HepG2 (cell line): ENCODE measurements around the gene GART. TPM values are rescaled to one million over a fixed set of nuclear protein-coding genes. Genes with fewer than 3 reads are reported as not detected.

Source experiments
- BHLHE40 ChIP-seq: IDR thresholded peaks from 2 replicates; pipeline ENCODE4 v1.6.1; 2011; ENCODE audit warnings: low read length, improper control_type of control experiment
- DZIP1 ChIP-seq: sonication (generic); formaldehyde crosslinking; IDR thresholded peaks from 2 replicates; pipeline ENCODE4 v1.5.0; 2020; ENCODE audit warnings: mild to moderate bottlenecking, missing genetic modification reagents
- EEA1 ChIP-seq: sonication (generic); formaldehyde crosslinking; IDR thresholded peaks from 2 replicates; pipeline ENCODE4 v1.5.1; 2020; ENCODE audit warnings: mild to moderate bottlenecking, missing genetic modification reagents, borderline replicate concordance
- FOXK1 ChIP-seq: sonication (generic); formaldehyde crosslinking; IDR thresholded peaks from 2 replicates; pipeline ENCODE4 v1.4.0; 2020; ENCODE audit warnings: low read depth, missing genetic modification reagents, borderline replicate concordance
- JDP2 ChIP-seq: sonication (generic); formaldehyde crosslinking; IDR thresholded peaks from 2 replicates; pipeline ENCODE4 v1.8.1; 2022; ENCODE audit warnings: missing genetic modification reagents, borderline replicate concordance
- NONO ChIP-seq, 2 experiments: fragments of 450-650 bp in 1 of 2; sonication (generic) in 1 of 2; formaldehyde crosslinking in 1 of 2; IDR thresholded peaks in 1 of 2; conservative IDR thresholded peaks in 1 of 2; 2 replicates each; pipeline versions ENCODE4 v1.6.1 to v1.8.0; 2017 to 2022; ENCODE audit warnings: mild to moderate bottlenecking in 1 of 2, missing genetic modification reagents in 1 of 2, moderate library complexity in 1 of 2
- PHF20 ChIP-seq: sonication (generic); formaldehyde crosslinking; IDR thresholded peaks from 2 replicates; pipeline ENCODE4 v1.5.0; 2020; ENCODE audit warnings: mild to moderate bottlenecking, missing genetic modification reagents
- SAP130 ChIP-seq: IDR thresholded peaks from 2 replicates; pipeline ENCODE4 v1.6.1; 2016; ENCODE audit warnings: low read depth
- TCF12 ChIP-seq, 2 experiments: fragments of 450-650 bp in 1 of 2; sonication (generic) in 1 of 2; formaldehyde crosslinking in 1 of 2; IDR thresholded peaks; 2 replicates each; pipeline versions ENCODE4 v1.6.1 to v1.8.0; 2017 to 2022; ENCODE audit warnings: antibody characterized with exemption in 1 of 2, mild to moderate bottlenecking in 1 of 2, missing genetic modification reagents in 1 of 2, moderate library complexity in 1 of 2
- TMF1 ChIP-seq: sonication (generic); formaldehyde crosslinking; IDR thresholded peaks from 2 replicates; pipeline ENCODE4 v1.8.1; 2022; ENCODE audit warnings: low read depth, missing genetic modification reagents
- WIZ ChIP-seq: sonication (generic); formaldehyde crosslinking; IDR thresholded peaks from 2 replicates; pipeline ENCODE4 v1.5.1; 2020; ENCODE audit warnings: mild to moderate bottlenecking, missing genetic modification reagents
- ZNF781 ChIP-seq: sonication (generic); formaldehyde crosslinking; IDR thresholded peaks from 2 replicates; pipeline ENCODE4 v1.5.1; 2020; ENCODE audit warnings: borderline replicate concordance, mild to moderate bottlenecking, missing genetic modification reagents; ENCODE audit errors: not compliant biosample characterization
- polyA plus RNA-seq, 8 experiments: library from polyadenylated mRNA; depleted of rRNA in 3 of 8; stranded (reverse) in 7 of 8; unstranded in 1 of 8; fragments of >200 nt; fragmentation: Illumina TruSeq in 4 of 8; extraction: Trizol in 4 of 8; gene quantifications; 2 replicates each; pipeline versions ENCODE4 v1.2.1 to v1.2.3, GENCODE V29; 2011 to 2016; ENCODE audit warnings: low read depth in 4 of 8, missing spikeins in 1 of 8, mixed read lengths in 1 of 8; ENCODE audit not compliant: insufficient read depth in 1 of 8
- total RNA-seq, 5 experiments: library from RNA; depleted of rRNA; stranded (reverse); fragments of >200 nt; fragmentation: Illumina TruSeq; extraction: Trizol; gene quantifications; 2 replicates each; pipeline ENCODE4 v1.2.3, GENCODE V29; 2016; ENCODE audit warnings: low read depth in 1 of 5
- TF ChIP-seq, protein P1 (sequence below): sonication (generic); formaldehyde crosslinking; IDR thresholded peaks from 2 replicates; pipeline ENCODE4 v1.4.0; 2020; ENCODE audit warnings: mild to moderate bottlenecking, missing genetic modification reagents
- TF ChIP-seq, protein P2 (sequence below): sonication (generic); formaldehyde crosslinking; IDR thresholded peaks from 2 replicates; pipeline ENCODE4 v1.9.0; 2021; ENCODE audit warnings: missing genetic modification reagents, borderline replicate concordance
- TF ChIP-seq, protein P3 (sequence below): sonication (generic); formaldehyde crosslinking; IDR thresholded peaks from 2 replicates; pipeline ENCODE4 v1.4.0; 2020; ENCODE audit warnings: missing genetic modification reagents

GART gene
- total and polyA plus RNA-seq, 2 of the 13 experiments (the other 11 are each of a cell fraction or from before 2014, with no cell fraction given), result 17.9 to 109 TPM

- TF ChIP-seq, protein P1, sequence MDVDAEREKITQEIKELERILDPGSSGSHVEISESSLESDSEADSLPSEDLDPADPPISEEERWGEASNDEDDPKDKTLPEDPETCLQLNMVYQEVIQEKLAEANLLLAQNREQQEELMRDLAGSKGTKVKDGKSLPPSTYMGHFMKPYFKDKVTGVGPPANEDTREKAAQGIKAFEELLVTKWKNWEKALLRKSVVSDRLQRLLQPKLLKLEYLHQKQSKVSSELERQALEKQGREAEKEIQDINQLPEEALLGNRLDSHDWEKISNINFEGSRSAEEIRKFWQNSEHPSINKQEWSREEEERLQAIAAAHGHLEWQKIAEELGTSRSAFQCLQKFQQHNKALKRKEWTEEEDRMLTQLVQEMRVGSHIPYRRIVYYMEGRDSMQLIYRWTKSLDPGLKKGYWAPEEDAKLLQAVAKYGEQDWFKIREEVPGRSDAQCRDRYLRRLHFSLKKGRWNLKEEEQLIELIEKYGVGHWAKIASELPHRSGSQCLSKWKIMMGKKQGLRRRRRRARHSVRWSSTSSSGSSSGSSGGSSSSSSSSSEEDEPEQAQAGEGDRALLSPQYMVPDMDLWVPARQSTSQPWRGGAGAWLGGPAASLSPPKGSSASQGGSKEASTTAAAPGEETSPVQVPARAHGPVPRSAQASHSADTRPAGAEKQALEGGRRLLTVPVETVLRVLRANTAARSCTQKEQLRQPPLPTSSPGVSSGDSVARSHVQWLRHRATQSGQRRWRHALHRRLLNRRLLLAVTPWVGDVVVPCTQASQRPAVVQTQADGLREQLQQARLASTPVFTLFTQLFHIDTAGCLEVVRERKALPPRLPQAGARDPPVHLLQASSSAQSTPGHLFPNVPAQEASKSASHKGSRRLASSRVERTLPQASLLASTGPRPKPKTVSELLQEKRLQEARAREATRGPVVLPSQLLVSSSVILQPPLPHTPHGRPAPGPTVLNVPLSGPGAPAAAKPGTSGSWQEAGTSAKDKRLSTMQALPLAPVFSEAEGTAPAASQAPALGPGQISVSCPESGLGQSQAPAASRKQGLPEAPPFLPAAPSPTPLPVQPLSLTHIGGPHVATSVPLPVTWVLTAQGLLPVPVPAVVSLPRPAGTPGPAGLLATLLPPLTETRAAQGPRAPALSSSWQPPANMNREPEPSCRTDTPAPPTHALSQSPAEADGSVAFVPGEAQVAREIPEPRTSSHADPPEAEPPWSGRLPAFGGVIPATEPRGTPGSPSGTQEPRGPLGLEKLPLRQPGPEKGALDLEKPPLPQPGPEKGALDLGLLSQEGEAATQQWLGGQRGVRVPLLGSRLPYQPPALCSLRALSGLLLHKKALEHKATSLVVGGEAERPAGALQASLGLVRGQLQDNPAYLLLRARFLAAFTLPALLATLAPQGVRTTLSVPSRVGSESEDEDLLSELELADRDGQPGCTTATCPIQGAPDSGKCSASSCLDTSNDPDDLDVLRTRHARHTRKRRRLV, result no peak
- no peak for TF ChIP-seq ZNF781 (CRISPR knock-in tag)
- no peak for TF ChIP-seq NONO (IDR thresholded peaks at IDR 0.05)
- TF ChIP-seq NONO (CRISPR knock-in tag; conservative IDR thresholded peaks at IDR 0.05), result peak; percentile 80
- peak; percentile 75; the same call in 1 of the 2 replicates for TF ChIP-seq TMF1 (CRISPR knock-in tag)
- no peak for TF ChIP-seq DZIP1 (CRISPR knock-in tag)
- TF ChIP-seq SAP130 (CRISPR knock-in tag), result peak; percentile 80
- TF ChIP-seq, protein P2, sequence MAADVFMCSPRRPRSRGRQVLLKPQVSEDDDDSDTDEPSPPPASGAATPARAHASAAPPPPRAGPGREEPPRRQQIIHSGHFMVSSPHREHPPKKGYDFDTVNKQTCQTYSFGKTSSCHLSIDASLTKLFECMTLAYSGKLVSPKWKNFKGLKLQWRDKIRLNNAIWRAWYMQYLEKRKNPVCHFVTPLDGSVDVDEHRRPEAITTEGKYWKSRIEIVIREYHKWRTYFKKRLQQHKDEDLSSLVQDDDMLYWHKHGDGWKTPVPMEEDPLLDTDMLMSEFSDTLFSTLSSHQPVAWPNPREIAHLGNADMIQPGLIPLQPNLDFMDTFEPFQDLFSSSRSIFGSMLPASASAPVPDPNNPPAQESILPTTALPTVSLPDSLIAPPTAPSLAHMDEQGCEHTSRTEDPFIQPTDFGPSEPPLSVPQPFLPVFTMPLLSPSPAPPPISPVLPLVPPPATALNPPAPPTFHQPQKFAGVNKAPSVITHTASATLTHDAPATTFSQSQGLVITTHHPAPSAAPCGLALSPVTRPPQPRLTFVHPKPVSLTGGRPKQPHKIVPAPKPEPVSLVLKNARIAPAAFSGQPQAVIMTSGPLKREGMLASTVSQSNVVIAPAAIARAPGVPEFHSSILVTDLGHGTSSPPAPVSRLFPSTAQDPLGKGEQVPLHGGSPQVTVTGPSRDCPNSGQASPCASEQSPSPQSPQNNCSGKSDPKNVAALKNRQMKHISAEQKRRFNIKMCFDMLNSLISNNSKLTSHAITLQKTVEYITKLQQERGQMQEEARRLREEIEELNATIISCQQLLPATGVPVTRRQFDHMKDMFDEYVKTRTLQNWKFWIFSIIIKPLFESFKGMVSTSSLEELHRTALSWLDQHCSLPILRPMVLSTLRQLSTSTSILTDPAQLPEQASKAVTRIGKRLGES, result peak; percentile 27; the same call in 1 of the 2 replicates
- no peak for TF ChIP-seq FOXK1
- TF ChIP-seq BHLHE40, result no peak
- TF ChIP-seq WIZ (CRISPR knock-in tag), result 0 out of 2 replicates have a peak, but pooled peaks have one; percentile 4
- no peak for TF ChIP-seq TCF12 (IDR thresholded peaks at IDR 0.05)
- TF ChIP-seq TCF12 (CRISPR knock-in tag; IDR thresholded peaks at IDR 0.05), result no peak; the same call in 1 of the 2 replicates
- TF ChIP-seq JDP2 (CRISPR knock-in tag), result no peak
- no peak; the same call in 1 of the 2 replicates for TF ChIP-seq PHF20 (CRISPR knock-in tag)
- no peak for TF ChIP-seq EEA1
- TF ChIP-seq, protein P3, sequence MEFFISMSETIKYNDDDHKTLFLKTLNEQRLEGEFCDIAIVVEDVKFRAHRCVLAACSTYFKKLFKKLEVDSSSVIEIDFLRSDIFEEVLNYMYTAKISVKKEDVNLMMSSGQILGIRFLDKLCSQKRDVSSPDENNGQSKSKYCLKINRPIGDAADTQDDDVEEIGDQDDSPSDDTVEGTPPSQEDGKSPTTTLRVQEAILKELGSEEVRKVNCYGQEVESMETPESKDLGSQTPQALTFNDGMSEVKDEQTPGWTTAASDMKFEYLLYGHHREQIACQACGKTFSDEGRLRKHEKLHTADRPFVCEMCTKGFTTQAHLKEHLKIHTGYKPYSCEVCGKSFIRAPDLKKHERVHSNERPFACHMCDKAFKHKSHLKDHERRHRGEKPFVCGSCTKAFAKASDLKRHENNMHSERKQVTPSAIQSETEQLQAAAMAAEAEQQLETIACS (CRISPR knock-in tag), result no peak
Observed at GRCh38 chr21:33588485-33589335, 46.8 kb upstream of the GART start, which contains the start of gene DONSON (continued).
